ENCODE measurements around the gene DYNC1I1.

DYNC1I1 gene

GRCh38 chr7:95907337-95907736, 135.0 kb downstream of the DYNC1I1 start:
- H3K9me3 Mint-ChIP-seq, result no peaks in the 10 kb centered on the region
- TF ChIP-seq CTCF (IDR thresholded peaks at IDR 0.05; ENCODE audit: unreplicated experiment in 3 of 3), result no peak
- peaks cover 4% of the 10 kb centered on the region for H3K4me1 Mint-ChIP-seq

GRCh38 chr7:95908499-95908898, 136.1 kb downstream of the DYNC1I1 start:
- no peaks in the 10 kb centered on the region for H3K36me3 Mint-ChIP-seq (ENCODE audit: low read depth)
- no peaks in the 10 kb centered on the region for H3K9me3 Mint-ChIP-seq
- H3K27me3 Mint-ChIP-seq (ENCODE audit: low read depth), result peaks cover 39% of the 10 kb centered on the region
- no peak for TF ChIP-seq CTCF (IDR thresholded peaks at IDR 0.05; ENCODE audit: unreplicated experiment in 3 of 3)
- H3K27ac Mint-ChIP-seq, result no peak overlapping the region
- H3K4me1 Mint-ChIP-seq, result peaks cover 4% of the 10 kb centered on the region
- no peak overlapping the region for H3K4me3 Mint-ChIP-seq

More at GRCh38 chr7:95907337-95907736, 135.0 kb downstream of the DYNC1I1 start:
- no peak overlapping the region for H3K4me3 Mint-ChIP-seq
- no peaks in the 10 kb centered on the region for H3K36me3 Mint-ChIP-seq (ENCODE audit: low read depth)
- peaks cover 39% of the 10 kb centered on the region for H3K27me3 Mint-ChIP-seq (ENCODE audit: low read depth)
- H3K27ac Mint-ChIP-seq, result no peak overlapping the region

GRCh38 chr7:95910341-95910740, 138.0 kb downstream of the DYNC1I1 start:
- Mint-ChIP-seq H3K27me3 (ENCODE audit: low read depth) (peaks cover 44% of the 10 kb centered on the region), H3K27ac (no peak overlapping the region), H3K36me3 (ENCODE audit: low read depth) (no peaks in the 10 kb centered on the region), H3K4me1 (peaks cover 4% of the 10 kb centered on the region), H3K4me3 (no peak overlapping the region), H3K9me3 (no peaks in the 10 kb centered on the region)
- TF ChIP-seq CTCF (IDR thresholded peaks at IDR 0.05; ENCODE audit: unreplicated experiment in 3 of 3), result no peak

GRCh38 chr7:95915731-95916130, 143.4 kb downstream of the DYNC1I1 start:
- Mint-ChIP-seq H3K4me3 (no peak overlapping the region), H3K9me3 (no peaks in the 10 kb centered on the region), H3K4me1 (peaks cover 11% of the 10 kb centered on the region), H3K27ac (no peak overlapping the region), H3K27me3 (ENCODE audit: low read depth) (peaks cover 51% of the 10 kb centered on the region), H3K36me3 (ENCODE audit: low read depth) (no peaks in the 10 kb centered on the region)
- TF ChIP-seq CTCF (IDR thresholded peaks at IDR 0.05; ENCODE audit: unreplicated experiment in 3 of 3), result no peak

GRCh38 chr7:95916573-95917297, 144.4 kb downstream of the DYNC1I1 start:
- no peaks in the 10 kb centered on the region for H3K9me3 Mint-ChIP-seq
- peak; percentile 89 to 96 (median 95) for TF ChIP-seq CTCF (IDR thresholded peaks at IDR 0.05; ENCODE audit: unreplicated experiment in 3 of 3)
- no peaks in the 10 kb centered on the region for H3K36me3 Mint-ChIP-seq (ENCODE audit: low read depth)
- H3K4me3 Mint-ChIP-seq, result peak overlapping the region in 2 of 3 experiments; percentile 23 to 52
- H3K4me1 Mint-ChIP-seq, result peaks cover 11% of the 10 kb centered on the region
- no peak overlapping the region for H3K27ac Mint-ChIP-seq
- peaks cover 47% of the 10 kb centered on the region for H3K27me3 Mint-ChIP-seq (ENCODE audit: low read depth)

GRCh38 chr7:95917634-95918033, 145.3 kb downstream of the DYNC1I1 start:
- no peaks in the 10 kb centered on the region for H3K36me3 Mint-ChIP-seq (ENCODE audit: low read depth)
- H3K4me3 Mint-ChIP-seq, result no peak overlapping the region
- peaks cover 11% of the 10 kb centered on the region for H3K4me1 Mint-ChIP-seq
- no peak overlapping the region for H3K27ac Mint-ChIP-seq
- TF ChIP-seq CTCF (IDR thresholded peaks at IDR 0.05; ENCODE audit: unreplicated experiment in 3 of 3), result no peak
- peaks cover 41% of the 10 kb centered on the region for H3K27me3 Mint-ChIP-seq (ENCODE audit: low read depth)
- H3K9me3 Mint-ChIP-seq, result no peaks in the 10 kb centered on the region
